GM12864 (cell line): ENCODE data around the gene ZDHHC13.

Source experiments
- DNase-seq: peaks from one replicate; pipeline ENCODE4 v3.0.0-alpha.2; 2011; ENCODE audit warnings: low read depth
- H3K4me3 ChIP-seq: 2 replicates; pipeline ENCODE4 v1.5.1; 2011; ENCODE audit warnings: mild to moderate bottlenecking, low read depth, low read length, control low read depth
- TF ChIP-seq, protein P1 (sequence below): IDR thresholded peaks from 2 replicates; pipeline ENCODE4 v1.5.1; 2011; ENCODE audit warnings: low read depth, mild to moderate bottlenecking, moderate library complexity, low read length, control low read depth, inconsistent platforms; ENCODE audit errors: missing control alignments

Gene ZDHHC13

DNA sequence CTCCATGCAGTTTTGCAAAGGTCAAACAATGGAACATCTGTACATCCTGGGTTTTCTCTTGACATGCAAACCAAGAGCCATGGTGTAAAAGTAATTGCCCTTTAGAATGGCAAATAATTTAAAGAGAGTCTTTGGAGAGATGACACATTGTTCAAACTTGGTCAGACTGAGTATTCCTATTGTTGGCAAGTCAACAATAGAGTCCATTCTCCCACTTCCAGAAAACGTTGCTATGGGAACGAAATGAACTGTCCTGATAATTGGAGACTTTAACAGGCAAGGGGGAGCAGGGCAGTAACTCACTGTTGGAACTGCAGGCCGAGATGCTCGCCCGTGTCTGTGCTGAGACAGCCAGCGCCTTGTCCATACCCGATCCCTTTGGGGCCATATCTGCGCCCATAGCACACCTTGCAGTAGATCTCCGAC is 70.9 kb downstream of the ZDHHC13 start:
- H3K4me3 ChIP-seq: no peak overlapping the region
- DNase-seq: no peak
- TF ChIP-seq, protein P1, sequence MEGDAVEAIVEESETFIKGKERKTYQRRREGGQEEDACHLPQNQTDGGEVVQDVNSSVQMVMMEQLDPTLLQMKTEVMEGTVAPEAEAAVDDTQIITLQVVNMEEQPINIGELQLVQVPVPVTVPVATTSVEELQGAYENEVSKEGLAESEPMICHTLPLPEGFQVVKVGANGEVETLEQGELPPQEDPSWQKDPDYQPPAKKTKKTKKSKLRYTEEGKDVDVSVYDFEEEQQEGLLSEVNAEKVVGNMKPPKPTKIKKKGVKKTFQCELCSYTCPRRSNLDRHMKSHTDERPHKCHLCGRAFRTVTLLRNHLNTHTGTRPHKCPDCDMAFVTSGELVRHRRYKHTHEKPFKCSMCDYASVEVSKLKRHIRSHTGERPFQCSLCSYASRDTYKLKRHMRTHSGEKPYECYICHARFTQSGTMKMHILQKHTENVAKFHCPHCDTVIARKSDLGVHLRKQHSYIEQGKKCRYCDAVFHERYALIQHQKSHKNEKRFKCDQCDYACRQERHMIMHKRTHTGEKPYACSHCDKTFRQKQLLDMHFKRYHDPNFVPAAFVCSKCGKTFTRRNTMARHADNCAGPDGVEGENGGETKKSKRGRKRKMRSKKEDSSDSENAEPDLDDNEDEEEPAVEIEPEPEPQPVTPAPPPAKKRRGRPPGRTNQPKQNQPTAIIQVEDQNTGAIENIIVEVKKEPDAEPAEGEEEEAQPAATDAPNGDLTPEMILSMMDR: no peak

DNA sequence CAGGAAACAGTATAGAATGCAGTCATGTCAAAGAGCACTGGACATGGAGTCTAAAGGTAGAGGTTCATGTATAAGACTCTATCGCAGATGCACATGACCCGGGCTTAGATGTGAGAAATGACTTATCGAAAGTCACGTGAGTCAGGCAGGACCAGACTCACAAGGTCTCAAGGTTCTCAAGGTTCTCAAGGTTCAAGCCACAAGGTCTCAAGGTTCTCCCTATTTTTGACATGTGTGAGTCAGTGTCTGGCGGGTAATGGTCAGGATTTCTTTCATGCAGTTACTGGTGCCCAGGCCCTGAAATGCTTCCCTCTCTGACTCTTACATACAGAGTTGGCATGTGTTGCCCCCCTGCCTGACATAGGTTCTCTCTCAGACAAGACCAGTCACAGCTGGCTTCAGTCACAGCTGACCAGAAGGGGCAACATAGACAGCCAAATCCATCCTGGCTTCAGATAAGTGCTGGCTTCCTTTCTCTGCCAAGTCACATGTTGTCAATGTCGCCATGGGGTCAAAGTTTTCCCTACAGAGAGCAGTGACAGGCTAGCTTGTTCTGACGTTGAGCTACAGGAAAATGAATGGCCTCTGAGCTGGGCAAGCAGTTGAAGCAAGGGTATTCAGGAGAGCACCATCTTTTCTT is 74.7 kb downstream of the ZDHHC13 start:
- H3K4me3 ChIP-seq: no peak overlapping the region
- no peak for DNase-seq
- TF ChIP-seq, protein P1: no peak

DNA sequence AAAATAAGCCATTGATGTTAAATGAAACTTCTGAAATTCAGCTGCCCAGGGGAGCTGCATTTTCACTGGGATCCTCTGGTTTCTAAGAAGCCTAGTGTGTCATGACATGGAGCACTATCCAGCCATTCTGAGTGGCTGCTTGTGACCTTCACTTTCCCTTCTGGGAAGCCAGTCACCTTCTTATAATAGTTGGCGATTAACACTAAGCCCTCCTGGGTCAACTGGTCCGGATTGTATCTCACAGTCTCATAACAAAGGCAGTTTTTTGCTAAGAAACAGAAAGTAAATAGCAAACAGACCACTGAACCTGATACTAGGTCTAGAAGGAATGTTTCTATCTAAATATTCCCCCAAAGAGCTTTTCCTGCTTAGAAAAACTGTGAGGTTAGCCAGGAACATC is 76.9 kb downstream of the ZDHHC13 start:
- TF ChIP-seq, protein P1: no peak
- DNase-seq: no peak

DNA sequence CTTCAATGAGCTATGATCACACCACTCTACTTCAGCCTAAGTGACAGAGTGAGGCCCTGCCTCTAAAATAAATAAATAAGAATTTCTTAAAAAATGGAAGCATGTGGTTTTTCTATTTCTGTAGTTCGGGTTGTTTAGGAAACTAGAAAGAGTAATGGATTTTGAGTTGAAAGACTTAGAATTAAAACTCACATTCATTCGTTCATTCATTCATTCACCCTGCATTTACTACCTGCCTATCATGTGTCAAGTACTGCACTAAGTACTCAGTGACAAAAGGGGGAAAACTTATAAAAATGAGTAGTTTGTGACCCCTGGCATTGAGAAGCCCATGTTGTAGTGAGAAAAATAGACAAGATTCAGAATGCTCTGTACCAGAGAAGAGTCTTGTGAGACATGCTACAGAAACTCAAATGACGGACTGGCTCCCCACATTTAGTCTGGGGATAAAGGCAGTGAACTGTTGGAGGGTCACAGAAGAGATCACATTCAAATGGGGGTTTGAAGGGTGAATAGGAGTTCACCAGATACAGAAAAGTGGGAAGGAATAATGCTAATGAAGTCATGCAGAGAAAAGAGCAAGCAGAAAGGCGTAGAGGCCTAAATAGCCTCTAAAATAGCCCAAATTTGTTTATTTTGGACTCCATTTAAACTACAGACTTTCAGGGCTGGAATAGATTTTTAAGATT is 77.8 kb downstream of the ZDHHC13 start:
- no peak for DNase-seq
- TF ChIP-seq, protein P1: no peak
- no peak overlapping the region for H3K4me3 ChIP-seq

More for the DNA sequence above, 76.9 kb downstream of the ZDHHC13 start:
- H3K4me3 ChIP-seq: no peak overlapping the region

DNA sequence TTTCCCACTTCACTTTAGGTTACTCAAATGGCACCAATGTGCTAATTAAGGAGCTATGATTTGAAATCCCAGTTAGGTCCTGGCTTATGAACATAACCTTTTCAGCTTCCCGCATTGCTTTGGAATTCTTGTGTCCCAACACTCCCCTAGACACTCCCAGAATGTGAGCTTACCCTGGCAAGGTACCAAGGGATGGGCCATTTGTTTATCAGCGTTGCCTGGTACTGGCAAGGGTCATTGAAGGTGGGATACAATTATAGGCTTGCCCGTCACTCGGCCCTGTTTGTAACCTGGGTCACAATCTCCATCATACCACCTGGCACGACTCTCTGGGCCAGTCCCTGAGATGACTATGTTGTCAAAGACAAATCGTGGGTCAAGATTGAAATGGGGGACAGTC is 79.5 kb downstream of the ZDHHC13 start:
- TF ChIP-seq, protein P1: no peak
- DNase-seq: no peak
- H3K4me3 ChIP-seq: no peak overlapping the region

DNA sequence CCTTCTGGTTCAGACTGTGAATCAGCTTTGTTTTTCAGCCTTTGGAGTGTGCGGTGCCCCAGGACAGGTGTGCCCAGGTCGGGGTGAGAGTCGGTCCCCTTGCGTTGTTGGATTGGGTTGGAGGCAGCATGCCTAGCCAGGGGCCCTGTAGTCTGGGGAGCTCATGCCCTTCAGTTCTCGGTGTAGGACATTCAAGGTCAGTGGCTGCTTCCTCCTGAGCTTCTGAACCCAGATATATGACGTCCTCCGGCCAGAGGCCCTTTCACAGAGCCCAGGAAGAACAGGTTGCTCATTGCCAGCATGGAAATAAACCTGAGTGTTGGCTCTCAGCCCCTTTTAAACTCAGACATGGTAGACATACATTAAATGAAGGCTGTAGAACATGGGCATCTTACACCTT is 82.1 kb downstream of the ZDHHC13 start:
- H3K4me3 ChIP-seq: no peak overlapping the region
- no peak for DNase-seq
- TF ChIP-seq, protein P1: no peak

DNA sequence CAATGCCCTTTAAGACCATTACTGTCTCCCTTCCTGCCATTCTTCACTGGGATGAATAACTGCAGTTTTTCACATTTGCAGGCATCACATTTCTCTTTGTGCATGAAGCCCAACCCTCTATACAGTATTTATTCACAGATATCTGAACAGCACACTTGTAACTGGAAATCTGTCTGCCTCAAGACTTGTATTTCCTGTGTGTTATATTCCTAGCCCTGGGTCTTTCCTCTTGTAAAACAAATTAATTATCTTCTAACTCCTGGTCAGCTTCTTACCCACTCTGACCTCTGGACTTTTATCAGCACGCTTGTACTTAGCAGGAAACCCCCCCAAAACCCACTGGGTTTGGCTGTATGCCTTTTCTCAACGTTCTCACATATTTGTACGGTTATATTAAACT is 82.8 kb downstream of the ZDHHC13 start:
- DNase-seq: no peak
- TF ChIP-seq, protein P1: no peak
- no peak overlapping the region for H3K4me3 ChIP-seq
